Adrenal gland (tissue), 12 donors: ENCODE results near the gene C13orf46. TPM values are rescaled to one million over a fixed set of nuclear protein-coding genes. Genes with fewer than 3 reads are reported as not detected.
A peak's percentile ranks its signal among the peaks of the same experiment; 100 is the strongest.
"Not testable (repeated sequence)": the region's sequence is repeated elsewhere in the genome, so short reads cannot be mapped to it uniquely, and the experiment has no call there.

ENCODE experiments used
- DNase-seq, 7 donors: peaks; one replicate each; pipeline ENCODE4 v3.0.0-alpha.2; 2019 to 2020
- H3K27ac ChIP-seq, 5 donors: fragments of 200-600 bp; sonication (generic) in 4 of 5; 1 replicate in 3 of 5; 2 replicates in 2 of 5; pipeline versions ENCODE4 v1.5.1 to v1.8.0; 2016 to 2020; ENCODE audit warnings: mild to moderate bottlenecking in 1 of 5
- H3K27me3 ChIP-seq: fragments of 200-600 bp; 2 replicates; pipeline ENCODE4 v1.8.0; 2021
- H3K36me3 ChIP-seq, 2 donors: fragments of 200-600 bp; replicated peaks in 1 of 2; 1 replicate in 1 of 2; 2 replicates in 1 of 2; pipeline versions ENCODE4 v1.5.1 to v1.8.0; 2018 to 2022
- H3K4me1 ChIP-seq, 2 donors: fragments of 200-600 bp; replicated peaks in 1 of 2; 1 replicate in 1 of 2; 2 replicates in 1 of 2; pipeline versions ENCODE4 v1.5.1 to v1.8.0; 2018 to 2021
- H3K4me3 ChIP-seq, 4 donors: fragments of 200-600 bp; sonication (generic) in 3 of 4; one replicate each; pipeline ENCODE4 v1.5.1; 2016 to 2018
- H3K9me3 ChIP-seq, 3 donors: fragments of 200-600 bp; sonication (generic) in 1 of 3; replicated peaks in 1 of 3; 1 replicate in 2 of 3; 2 replicates in 1 of 3; pipeline versions ENCODE4 v1.5.1 to v1.8.0; 2016 to 2021
- POLR2A ChIP-seq, 2 donors: fragments of 450-650 bp; IDR thresholded peaks; one replicate each; pipeline ENCODE4 v1.6.1; 2017; ENCODE audit warnings: antibody characterized with exemption in 2 of 2, mild to moderate bottlenecking in 2 of 2, moderate library complexity in 1 of 2
- WGBS, 4 donors: extraction: QIAGEN DNeasy Blood & Tissue Kit in 2 of 4; methylation state at CpG; one replicate each; pipeline versions ENCODE4 v1.1.5 to v1.1.7; 2013 to 2017; 5-methylcytosine and 5-hydroxymethylcytosine counted together
- intact Hi-C, 2 donors: fragments of 100-400 bp; cut with DNase I; formaldehyde crosslinking; loops; one replicate each; pipeline versions ENCODE4 v1.14.1 to v1.15.0; 2022 to 2023
- polyA plus RNA-seq, 3 donors: library from polyadenylated mRNA; stranded (reverse); fragments of 200-250 nt in 2 of 3; fragments of 350-450 nt in 1 of 3; fragmentation: Illumina TruSeq in 1 of 3; extraction: RNeasy Lipid Tissue Mini Kit (QIAGEN cat#74804) in 1 of 3; gene quantifications; one replicate each; pipeline ENCODE4 v1.2.3, GENCODE V29; 2013 to 2014
- total RNA-seq, 9 donors: library from RNA; depleted of rRNA in 4 of 9; stranded (reverse); fragments of >200 nt in 4 of 9; fragments of 120-200 nt in 1 of 9; fragmentation: NEBNext Ultra II Directional in 1 of 9; extraction: Animal tissue kit (Norgen Biotek cat#: 25700) in 1 of 9; gene quantifications; one replicate each; pipeline versions ENCODE4 v1.1.0 to v1.2.4, GENCODE V29; 2013 to 2023
- TF ChIP-seq, protein P1 (sequence below), 6 experiments: fragments of 450-650 bp in 4 of 6; fragments of 200-600 bp in 2 of 6; sonication (generic) in 1 of 6; IDR thresholded peaks; 1 replicate in 5 of 6; 2 replicates in 1 of 6; pipeline versions ENCODE4 v1.5.1 to v1.8.0; 2016 to 2021; ENCODE audit warnings: antibody characterized with exemption in 6 of 6, mild to moderate bottlenecking in 2 of 6, moderate library complexity in 1 of 6
- donor health status: healthy with polysubstance abuse.
- donor health status: Bipolar disorder and iron deficiency.
- donor health status: DM: yes; HTN: yes; CAD: no.
- donor health status: DM: no; HTN: no; CAD: no.
- donor health status: DM: no; HTN: no; CAD: no.
- donor health status: DM: yes; HTN: yes; CAD: no.

Gene C13orf46
- total and polyA plus RNA-seq, 12 donors = 0.06 to 0.88 (median 0.19) TPM; not detected in 3

DNA sequence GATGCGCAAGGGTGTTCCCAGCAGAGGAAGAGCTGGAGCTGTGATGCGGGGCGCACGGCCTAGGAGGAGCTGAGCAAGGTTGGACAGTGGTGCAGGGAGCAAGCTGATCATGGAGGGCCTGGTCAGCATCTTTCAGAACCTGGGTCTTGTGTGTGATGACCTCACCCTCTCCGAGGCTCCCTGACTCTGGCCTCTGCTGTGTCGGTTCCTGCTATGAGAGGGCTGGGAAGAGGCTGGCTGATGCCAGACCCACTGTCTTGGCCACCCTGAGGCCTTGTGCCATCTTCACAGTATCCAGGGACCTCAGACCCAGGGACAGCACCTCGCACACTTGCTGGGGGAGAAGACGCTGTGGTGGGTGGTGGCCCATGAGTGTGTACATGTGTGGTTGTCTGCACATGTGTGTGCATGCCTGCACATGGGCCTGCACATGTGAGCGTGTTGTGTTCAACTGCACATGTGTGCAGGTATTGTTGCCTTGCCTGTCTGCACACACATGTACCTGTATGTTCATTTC lies 16.5 kb upstream of the C13orf46 start:
- H3K4me1 ChIP-seq = no peaks in the 10 kb centered on the region
- no peak overlapping the region for H3K27ac ChIP-seq
- no peaks in the 10 kb centered on the region for H3K9me3 ChIP-seq
- no peak for TF ChIP-seq POLR2A (IDR thresholded peaks at IDR 0.05)
- TF ChIP-seq, protein P1, sequence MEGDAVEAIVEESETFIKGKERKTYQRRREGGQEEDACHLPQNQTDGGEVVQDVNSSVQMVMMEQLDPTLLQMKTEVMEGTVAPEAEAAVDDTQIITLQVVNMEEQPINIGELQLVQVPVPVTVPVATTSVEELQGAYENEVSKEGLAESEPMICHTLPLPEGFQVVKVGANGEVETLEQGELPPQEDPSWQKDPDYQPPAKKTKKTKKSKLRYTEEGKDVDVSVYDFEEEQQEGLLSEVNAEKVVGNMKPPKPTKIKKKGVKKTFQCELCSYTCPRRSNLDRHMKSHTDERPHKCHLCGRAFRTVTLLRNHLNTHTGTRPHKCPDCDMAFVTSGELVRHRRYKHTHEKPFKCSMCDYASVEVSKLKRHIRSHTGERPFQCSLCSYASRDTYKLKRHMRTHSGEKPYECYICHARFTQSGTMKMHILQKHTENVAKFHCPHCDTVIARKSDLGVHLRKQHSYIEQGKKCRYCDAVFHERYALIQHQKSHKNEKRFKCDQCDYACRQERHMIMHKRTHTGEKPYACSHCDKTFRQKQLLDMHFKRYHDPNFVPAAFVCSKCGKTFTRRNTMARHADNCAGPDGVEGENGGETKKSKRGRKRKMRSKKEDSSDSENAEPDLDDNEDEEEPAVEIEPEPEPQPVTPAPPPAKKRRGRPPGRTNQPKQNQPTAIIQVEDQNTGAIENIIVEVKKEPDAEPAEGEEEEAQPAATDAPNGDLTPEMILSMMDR (IDR thresholded peaks at IDR 0.05) = no peak
- H3K4me3 ChIP-seq = no peak overlapping the region
- H3K27me3 ChIP-seq = no peaks in the 10 kb centered on the region
- WGBS, 4 donors = 87 to 97% (median 94%) methylated on average over 4 to 9 of the region's 9 CpGs
- DNase-seq = no peak
- intact Hi-C loops = no loop called here
- H3K36me3 ChIP-seq = peaks cover 0 to 15% of the 10 kb centered on the region in 2 donors

- H3K36me3 ChIP-seq = peaks cover 0 to 15% of the 10 kb centered on the region in 2 donors
- DNase-seq = no peak
- intact Hi-C loops = no loop called here
- no peaks in the 10 kb centered on the region for H3K27me3 ChIP-seq
- no peak overlapping the region for H3K27ac ChIP-seq
- H3K4me3 ChIP-seq = no peak overlapping the region
- WGBS, 4 donors = 83 to 90% (median 85%) methylated on average over 6 to 8 of the region's 8 CpGs
- H3K4me1 ChIP-seq = no peaks in the 10 kb centered on the region
- TF ChIP-seq POLR2A (IDR thresholded peaks at IDR 0.05) = no peak
- TF ChIP-seq, protein P1 (IDR thresholded peaks at IDR 0.05) = no peak
- no peaks in the 10 kb centered on the region for H3K9me3 ChIP-seq
These were observed 15.9 kb upstream of the C13orf46 start for GRCh38 chr13:113989585-113990300.

DNA sequence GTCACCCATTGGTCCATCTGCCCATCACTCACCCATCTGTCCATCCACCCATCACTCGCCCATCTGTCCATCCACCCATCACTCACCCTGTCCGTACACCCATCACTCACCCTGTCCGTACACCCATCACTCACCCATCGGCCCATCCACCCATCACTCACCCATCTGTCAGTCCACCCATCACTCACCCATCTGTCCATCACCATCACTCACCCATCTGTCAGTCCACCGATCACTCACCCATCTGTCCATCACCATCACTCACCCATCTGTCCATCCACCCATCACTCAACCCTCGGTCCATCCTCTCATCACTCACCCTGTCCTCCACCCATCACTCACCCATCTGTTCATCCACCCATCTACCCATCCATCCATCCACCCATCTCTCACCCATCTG lies 15.0 kb upstream of the C13orf46 start:
- WGBS, 4 donors = 87 to 99% (median 91%) methylated on average over 6 of the region's 6 CpGs
- DNase-seq, H3K27ac ChIP-seq, H3K4me3 ChIP-seq, H3K9me3 ChIP-seq, H3K27me3 ChIP-seq, intact Hi-C loops, H3K4me1 ChIP-seq: not testable (repeated sequence)
- H3K36me3 ChIP-seq = peaks cover 0 to 15% of the 10 kb centered on the region in 2 donors

DNA sequence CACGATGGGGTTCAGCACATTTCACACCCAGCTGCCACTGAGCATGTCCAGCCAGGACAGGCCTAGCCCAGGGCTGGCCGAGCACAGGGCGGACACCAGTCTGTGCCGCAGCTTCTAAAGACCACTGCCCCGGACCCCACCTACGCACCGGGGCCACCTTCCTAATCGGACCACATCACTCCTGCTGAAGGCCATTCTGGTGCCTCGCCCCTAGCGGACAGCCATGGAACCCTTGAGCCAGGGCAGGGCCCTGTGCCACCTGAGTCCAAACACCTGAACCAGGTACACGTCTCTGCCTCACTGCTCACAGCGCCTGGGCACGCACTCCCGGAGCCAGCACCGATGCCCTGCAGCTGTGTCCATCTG lies 8.4 kb upstream of the C13orf46 start:
- H3K36me3 ChIP-seq = peaks cover 0 to 7% of the 10 kb centered on the region in 2 donors

More for the DNA sequence above, 8.4 kb upstream of the C13orf46 start:
- Histone ChIP-seq H3K4me3 (no peak overlapping the region), H3K4me1 (no peaks in the 10 kb centered on the region), H3K27ac (no peak overlapping the region), H3K27me3 (no peaks in the 10 kb centered on the region), H3K9me3 (no peaks in the 10 kb centered on the region)
- DNase-seq = peak in 1 of 7 donors; percentile 8
- 93 to 96% (median 95%) methylated on average over 4 to 15 of the region's 15 CpGs for WGBS, 4 donors
- TF ChIP-seq, protein P1 (IDR thresholded peaks at IDR 0.05) = no peak
- intact Hi-C loops = no loop called here
